Pancreas (tissue), 10 donors: ENCODE data around the gene MBNL3. TPM values are rescaled to one million over a fixed set of nuclear protein-coding genes. Genes with fewer than 3 reads are reported as not detected.
A peak's percentile ranks its signal among the peaks of the same experiment; 100 is the strongest.

Experiments used
- ATAC-seq, 4 donors: fragments of 200-7000 bp; cut with Tn5 transposase; one replicate each; pipeline versions ENCODE4 v1.8.0 to v1.9.1; 2020; ENCODE audit warnings: mild to moderate bottlenecking in 4 of 4, moderate library complexity in 4 of 4
- DNase-seq, 6 donors: peaks; one replicate each; pipeline ENCODE4 v3.0.0-alpha.2; 2020
- FAIRE-seq: peaks from 2 replicates; lab custom pipeline; 2012; peaks lifted over from hg19 to GRCh38; lab: Jason Lieb, UNC
- H3K27ac ChIP-seq, 4 donors: fragments of 200-600 bp; sonication (generic); 1 replicate in 3 of 4; 2 replicates in 1 of 4; pipeline versions ENCODE4 v1.5.0 to v1.8.0; 2020
- H3K27me3 ChIP-seq, 4 donors: fragments of 200-600 bp; one replicate each; pipeline ENCODE4 v1.8.0; 2021
- H3K36me3 ChIP-seq, 3 donors: fragments of 200-600 bp; sonication (generic) in 1 of 3; one replicate each; pipeline versions ENCODE4 v1.5.0 to v1.8.0; 2020 to 2021
- H3K4me1 ChIP-seq, 3 donors: fragments of 200-600 bp; one replicate each; pipeline ENCODE4 v1.8.0; 2021
- H3K4me3 ChIP-seq, 4 donors: fragments of 200-600 bp; sonication (generic) in 2 of 4; one replicate each; pipeline versions ENCODE4 v1.5.0 to v1.8.0; 2020 to 2021
- H3K9me3 ChIP-seq, 4 donors: fragments of 200-600 bp; one replicate each; pipeline ENCODE4 v1.8.0; 2021
- CTCF ChIP-seq, 4 donors: fragments of 200-600 bp; sonication (generic) in 3 of 4; IDR thresholded peaks; one replicate each; pipeline versions ENCODE4 v1.5.0 to v1.8.0; 2021; ENCODE audit warnings: antibody characterized with exemption in 4 of 4
- WGBS, 2 donors: extraction: QIAGEN DNeasy Blood & Tissue Kit; methylation state at CpG; one replicate each; pipeline ENCODE4 v1.1.7; 2013; 5-methylcytosine and 5-hydroxymethylcytosine counted together
- intact Hi-C, 3 donors: fragments of 100-400 bp; cut with DNase I; formaldehyde crosslinking; loops; one replicate each; pipeline versions ENCODE4 v1.11.1 to v1.14.2; 2022
- polyA plus RNA-seq, 2 donors: library from polyadenylated mRNA; stranded (reverse); fragments of 200-250 nt; gene quantifications; one replicate each; pipeline ENCODE4 v1.2.3, GENCODE V29; 2013
- total RNA-seq, 6 donors: library from RNA; stranded (reverse); fragmentation: NEBNext Ultra II Directional in 4 of 6; extraction: Animal tissue kit (Norgen Biotek cat#: 25700) in 4 of 6; gene quantifications; one replicate each; pipeline versions ENCODE4 v1.2.1 to v1.2.4, GENCODE V29; 2021 to 2023
- donor health status: healthy with polysubstance abuse.
- donor health status: DM: no; HTN: no; CAD: no; lungs with moderate emphysema.
- donor health status: DM: no; HTN: no; CAD: no.
- donor health status: control.
- donor health status: control.
- donor health status: Bipolar disorder and iron deficiency.
- donor health status: DM: yes; HTN: yes; CAD: no.
- donor health status: DM: no; HTN: no; CAD: no.
- donor health status: DM: no; HTN: no; CAD: no.
- donor health status: DM: yes; HTN: yes; CAD: no.

MBNL3 gene
- total and polyA plus RNA-seq, 8 donors = 1.2 to 15.7 (median 11.3) TPM

DNA sequence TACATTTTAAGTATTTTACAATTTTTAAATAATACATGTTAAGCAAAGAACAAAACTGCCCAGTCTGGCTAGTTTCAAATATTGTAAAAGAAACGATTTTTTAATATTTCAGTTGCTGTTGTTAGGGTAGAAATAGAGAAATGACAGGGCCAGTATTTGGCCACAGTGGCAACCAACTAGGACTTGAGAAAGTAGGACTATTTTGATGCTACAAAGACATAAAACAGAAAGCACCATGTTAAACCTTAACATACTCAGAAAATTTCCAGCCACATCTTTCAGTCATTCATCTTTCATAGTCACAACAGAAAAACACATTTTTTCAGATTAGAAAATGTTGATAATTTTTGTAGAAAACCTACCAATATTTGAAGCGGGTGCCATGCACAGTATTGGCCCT is 104.5 kb downstream of the MBNL3 start:
- no peak overlapping the region for H3K27ac ChIP-seq
- 59 to 75% methylated on average over 2 of the region's 2 CpGs for WGBS, 2 donors
- peaks cover 0 to 5% (median 0%) of the 10 kb centered on the region in 4 donors for H3K27me3 ChIP-seq
- no peak for TF ChIP-seq CTCF (IDR thresholded peaks at IDR 0.05)
- no peak for FAIRE-seq
- DNase-seq = no peak
- no peaks in the 10 kb centered on the region for H3K4me1 ChIP-seq
- intact Hi-C loops = no loop called here
- no peak for ATAC-seq
- no peaks in the 10 kb centered on the region for H3K9me3 ChIP-seq
- no peaks in the 10 kb centered on the region for H3K36me3 ChIP-seq
- no peak overlapping the region for H3K4me3 ChIP-seq

- 77 to 96% methylated on average over 7 of the region's 7 CpGs for WGBS, 2 donors
- DNase-seq = no peak
Observed at GRCh38 chrX:132382068-132382467, 106.8 kb downstream of the MBNL3 start.

GRCh38 chrX:132378281-132378680 is 110.6 kb downstream of the MBNL3 start:
- Histone ChIP-seq H3K27me3 (peaks cover 0 to 5% (median 0%) of the 10 kb centered on the region in 4 donors), H3K9me3 (no peaks in the 10 kb centered on the region), H3K4me1 (no peaks in the 10 kb centered on the region), H3K36me3 (no peaks in the 10 kb centered on the region), H3K27ac (no peak overlapping the region), H3K4me3 (no peak overlapping the region)
- 60 to 84% methylated on average over 2 of the region's 2 CpGs for WGBS, 2 donors
- TF ChIP-seq CTCF (IDR thresholded peaks at IDR 0.05) = no peak
- DNase-seq = no peak
- ATAC-seq = no peak
- FAIRE-seq = no peak
- intact Hi-C loops = no loop called here

More at GRCh38 chrX:132382068-132382467, 106.8 kb downstream of the MBNL3 start:
- intact Hi-C loops = no loop called here
- H3K36me3 ChIP-seq = no peaks in the 10 kb centered on the region
- H3K4me3 ChIP-seq = no peak overlapping the region
- no peak for TF ChIP-seq CTCF (IDR thresholded peaks at IDR 0.05)
- H3K9me3 ChIP-seq = no peaks in the 10 kb centered on the region
- H3K27me3 ChIP-seq = peaks cover 0 to 5% (median 0%) of the 10 kb centered on the region in 4 donors
- ATAC-seq = no peak
- FAIRE-seq = no peak
- H3K4me1 ChIP-seq = no peaks in the 10 kb centered on the region
- no peak overlapping the region for H3K27ac ChIP-seq

DNA sequence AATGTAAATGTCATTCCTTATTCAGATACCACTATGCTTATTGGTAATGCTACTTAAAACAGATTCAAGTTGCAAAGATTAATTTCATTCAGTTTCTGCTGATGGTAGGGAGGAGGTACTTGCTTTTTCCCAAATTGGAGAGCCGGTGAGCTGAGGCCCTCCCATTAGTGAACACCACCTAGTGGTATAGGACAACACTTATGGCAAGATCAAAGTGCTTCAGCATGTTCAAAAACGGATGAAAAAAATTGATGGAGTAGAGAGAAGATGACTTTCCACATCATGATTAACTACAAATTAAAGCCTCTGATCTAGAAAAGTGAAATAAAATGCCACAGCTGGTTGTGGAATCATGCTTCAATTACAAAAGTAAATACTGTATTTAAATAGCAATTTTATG is 112.9 kb downstream of the MBNL3 start:
- FAIRE-seq (no peak), DNase-seq (no peak), ATAC-seq (no peak)
- Histone ChIP-seq H3K4me1 (no peaks in the 10 kb centered on the region), H3K27me3 (no peaks in the 10 kb centered on the region), H3K36me3 (no peaks in the 10 kb centered on the region), H3K27ac (no peak overlapping the region), H3K9me3 (no peaks in the 10 kb centered on the region), H3K4me3 (no peak overlapping the region)
- intact Hi-C loops = no loop called here
- WGBS, 2 donors = 47 to 78% methylated on average over 2 of the region's 2 CpGs
- TF ChIP-seq CTCF (IDR thresholded peaks at IDR 0.05) = no peak

- Histone ChIP-seq H3K4me1 (no peaks in the 10 kb centered on the region), H3K4me3 (no peak overlapping the region), H3K36me3 (no peaks in the 10 kb centered on the region), H3K27ac (no peak overlapping the region), H3K9me3 (no peaks in the 10 kb centered on the region), H3K27me3 (no peaks in the 10 kb centered on the region)
- intact Hi-C loops = no loop called here
- 34 to 47% methylated on average over 3 of the region's 3 CpGs for WGBS, 2 donors
- no peak for DNase-seq
- no peak for FAIRE-seq
- ATAC-seq = peak in 3 of 4 donors; percentile 35 to 56 (median 38)
- TF ChIP-seq CTCF (IDR thresholded peaks at IDR 0.05) = no peak
Observed at GRCh38 chrX:132373610-132374009, 115.2 kb downstream of the MBNL3 start.
